ENCODE results near the gene TKT.

- TF ChIP-seq, protein P1, sequence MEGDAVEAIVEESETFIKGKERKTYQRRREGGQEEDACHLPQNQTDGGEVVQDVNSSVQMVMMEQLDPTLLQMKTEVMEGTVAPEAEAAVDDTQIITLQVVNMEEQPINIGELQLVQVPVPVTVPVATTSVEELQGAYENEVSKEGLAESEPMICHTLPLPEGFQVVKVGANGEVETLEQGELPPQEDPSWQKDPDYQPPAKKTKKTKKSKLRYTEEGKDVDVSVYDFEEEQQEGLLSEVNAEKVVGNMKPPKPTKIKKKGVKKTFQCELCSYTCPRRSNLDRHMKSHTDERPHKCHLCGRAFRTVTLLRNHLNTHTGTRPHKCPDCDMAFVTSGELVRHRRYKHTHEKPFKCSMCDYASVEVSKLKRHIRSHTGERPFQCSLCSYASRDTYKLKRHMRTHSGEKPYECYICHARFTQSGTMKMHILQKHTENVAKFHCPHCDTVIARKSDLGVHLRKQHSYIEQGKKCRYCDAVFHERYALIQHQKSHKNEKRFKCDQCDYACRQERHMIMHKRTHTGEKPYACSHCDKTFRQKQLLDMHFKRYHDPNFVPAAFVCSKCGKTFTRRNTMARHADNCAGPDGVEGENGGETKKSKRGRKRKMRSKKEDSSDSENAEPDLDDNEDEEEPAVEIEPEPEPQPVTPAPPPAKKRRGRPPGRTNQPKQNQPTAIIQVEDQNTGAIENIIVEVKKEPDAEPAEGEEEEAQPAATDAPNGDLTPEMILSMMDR (IDR thresholded peaks at IDR 0.05; ENCODE audit: low read length): peak; percentile 31
- TF ChIP-seq EZH2 (IDR thresholded peaks at IDR 0.05; ENCODE audit: borderline replicate concordance, low read length): no peak
These were observed 59.0 kb downstream of the TKT start for GRCh38 chr3:53196575-53197407.
